ENCODE data around the gene EOMES.

DNA sequence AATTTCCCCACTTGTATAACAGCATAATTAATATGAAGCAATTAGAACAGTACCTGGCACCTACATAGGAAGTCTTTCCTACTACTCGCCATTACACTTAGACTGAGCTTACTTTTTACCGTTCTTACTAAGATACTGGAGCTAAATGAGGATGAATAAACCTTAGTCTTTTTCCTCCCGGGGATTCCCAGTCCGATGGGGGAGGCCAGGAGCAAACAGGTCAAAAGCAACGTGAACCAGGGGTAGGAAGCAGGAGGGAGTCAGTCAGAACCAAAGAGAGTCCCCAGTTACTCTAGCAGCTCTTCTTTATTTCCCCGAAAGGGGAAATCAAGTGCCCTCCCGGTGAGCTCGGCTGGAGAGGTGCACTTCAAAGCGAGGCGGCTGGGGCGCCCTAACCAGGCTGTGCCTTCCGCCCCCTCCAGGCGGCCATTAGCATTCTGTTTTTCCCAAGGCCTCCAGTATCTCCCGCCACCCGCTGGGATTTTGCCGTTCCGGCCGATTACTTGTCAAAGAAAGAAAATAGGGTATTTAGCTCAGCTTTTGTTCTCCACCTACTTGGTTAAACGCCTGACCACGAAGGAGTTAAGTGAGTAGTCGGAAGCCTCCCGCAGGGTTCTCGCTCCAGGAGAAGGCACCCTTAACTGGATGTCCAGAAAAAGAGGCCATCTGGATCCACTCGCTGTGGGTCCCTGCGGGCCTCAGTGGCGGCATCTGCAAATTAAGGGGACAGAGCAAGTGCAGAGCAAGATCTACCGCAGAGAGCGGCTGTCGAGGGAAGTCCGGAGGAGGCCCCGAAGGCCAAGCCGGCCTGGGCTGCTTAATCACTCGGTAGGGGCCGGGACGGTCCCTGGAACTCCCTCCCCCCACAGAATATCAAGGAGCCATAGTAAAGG lies 6.3 kb upstream of the EOMES start:
- TF ChIP-seq POLR2A (IDR thresholded peaks at IDR 0.05), result no peak
- TF ChIP-seq, protein P1, sequence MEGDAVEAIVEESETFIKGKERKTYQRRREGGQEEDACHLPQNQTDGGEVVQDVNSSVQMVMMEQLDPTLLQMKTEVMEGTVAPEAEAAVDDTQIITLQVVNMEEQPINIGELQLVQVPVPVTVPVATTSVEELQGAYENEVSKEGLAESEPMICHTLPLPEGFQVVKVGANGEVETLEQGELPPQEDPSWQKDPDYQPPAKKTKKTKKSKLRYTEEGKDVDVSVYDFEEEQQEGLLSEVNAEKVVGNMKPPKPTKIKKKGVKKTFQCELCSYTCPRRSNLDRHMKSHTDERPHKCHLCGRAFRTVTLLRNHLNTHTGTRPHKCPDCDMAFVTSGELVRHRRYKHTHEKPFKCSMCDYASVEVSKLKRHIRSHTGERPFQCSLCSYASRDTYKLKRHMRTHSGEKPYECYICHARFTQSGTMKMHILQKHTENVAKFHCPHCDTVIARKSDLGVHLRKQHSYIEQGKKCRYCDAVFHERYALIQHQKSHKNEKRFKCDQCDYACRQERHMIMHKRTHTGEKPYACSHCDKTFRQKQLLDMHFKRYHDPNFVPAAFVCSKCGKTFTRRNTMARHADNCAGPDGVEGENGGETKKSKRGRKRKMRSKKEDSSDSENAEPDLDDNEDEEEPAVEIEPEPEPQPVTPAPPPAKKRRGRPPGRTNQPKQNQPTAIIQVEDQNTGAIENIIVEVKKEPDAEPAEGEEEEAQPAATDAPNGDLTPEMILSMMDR (IDR thresholded peaks at IDR 0.05), result no peak
